PC-3 (cell line): ENCODE results near the gene PKP3. TPM values are rescaled to one million over a fixed set of nuclear protein-coding genes. Genes with fewer than 3 reads are reported as not detected.

Experiments used
- ATAC-seq: fragments of 200-7000 bp; cut with Tn5 transposase; 2 replicates; pipeline ENCODE4 v1.9.1; 2020; ENCODE audit warnings: mild to moderate bottlenecking, moderate library complexity
- BruUV-seq: library from RNA; stranded (reverse); fragments of 400-500 nt; replicated peaks from 2 replicates; lab custom pipeline; 2021; lab: Mats Ljungman, UMichigan
- CTCF ChIA-PET: fragments of 300-600 bp; sonication (Branson Sonifier 250); formaldehyde crosslinking; loops from one replicate; lab custom pipeline; 2022; ENCODE audit warnings: antibody characterized with exemption; lab: Charles Lee
- POLR2A ChIA-PET: fragments of 300-600 bp; sonication (Branson Sonifier 250); formaldehyde crosslinking; loops from one replicate; lab custom pipeline; 2022; ENCODE audit warnings: antibody characterized with exemption; ENCODE audit not compliant: unreplicated experiment; lab: Charles Lee
- DNase-seq: peaks from one replicate; pipeline ENCODE4 v3.0.0-alpha.2; 2015
- H2AFZ ChIP-seq: fragments of 300-600 bp; sonication (generic); 2 replicates; pipeline ENCODE4 v1.6.0; 2016; ENCODE audit warnings: antibody characterized with exemption, low read length
- H3F3A ChIP-seq: fragments of 300-600 bp; sonication (generic); one replicate; pipeline ENCODE4 v1.6.0; 2017; ENCODE audit warnings: antibody characterized with exemption, low read length, control low read depth, mild to moderate bottlenecking; ENCODE audit not compliant: unreplicated experiment
- H3K27ac ChIP-seq: fragments of 300-600 bp; sonication (generic); 2 replicates; pipeline ENCODE4 v1.5.1; 2016; ENCODE audit warnings: mild to moderate bottlenecking, low read length
- H3K27me3 ChIP-seq: fragments of 300-600 bp; sonication (generic); 2 replicates; pipeline ENCODE4 v1.6.1; 2016; ENCODE audit warnings: low read length, mixed read lengths
- H3K36me3 ChIP-seq: fragments of 300-600 bp; sonication (generic); 2 replicates; pipeline ENCODE4 v1.6.1; 2016; ENCODE audit warnings: low read depth, mixed run types, low read length, mixed read lengths
- H3K4me1 ChIP-seq: fragments of 300-600 bp; sonication (generic); 2 replicates; pipeline ENCODE4 v1.5.1; 2016; ENCODE audit warnings: low read length; ENCODE audit not compliant: insufficient read depth
- H3K4me2 ChIP-seq: fragments of 300-600 bp; sonication (generic); 2 replicates; pipeline ENCODE4 v1.6.0; 2016; ENCODE audit warnings: low read length
- H3K4me3 ChIP-seq: fragments of 300-600 bp; sonication (generic); 2 replicates; pipeline ENCODE4 v1.5.1; 2016; ENCODE audit warnings: mild to moderate bottlenecking, low read length, mixed read lengths
- H3K79me2 ChIP-seq: fragments of 300-600 bp; sonication (generic); 2 replicates; pipeline ENCODE4 v1.6.1; 2017; ENCODE audit warnings: low read length, mixed read lengths
- H3K9ac ChIP-seq: fragments of 300-600 bp; sonication (generic); 2 replicates; pipeline ENCODE4 v1.6.0; 2016; ENCODE audit warnings: mild to moderate bottlenecking, low read length
- H3K9me2 ChIP-seq: fragments of 300-600 bp; sonication (generic); replicated peaks from 2 replicates; pipeline ENCODE4 v1.6.1; 2016; ENCODE audit warnings: mixed run types, low read length, mixed read lengths
- H3K9me3 ChIP-seq: fragments of 300-600 bp; sonication (generic); 2 replicates; pipeline ENCODE4 v1.6.1; 2016; ENCODE audit warnings: low read length, mixed read lengths
- H4K20me1 ChIP-seq: fragments of 300-600 bp; sonication (generic); 2 replicates; pipeline ENCODE4 v1.6.1; 2016; ENCODE audit warnings: low read length, mixed read lengths
- CTCF ChIP-seq: fragments of 300-600 bp; sonication (generic); conservative IDR thresholded peaks from 2 replicates; pipeline ENCODE4 v1.5.1; 2017; ENCODE audit warnings: antibody characterized with exemption, low read depth, mild to moderate bottlenecking, low read length
- EZH2 ChIP-seq: fragments of 300-600 bp; sonication (generic); IDR thresholded peaks from one replicate; pipeline ENCODE4 v1.6.1; 2017; ENCODE audit warnings: antibody characterized with exemption, mild to moderate bottlenecking, low read length; ENCODE audit not compliant: unreplicated experiment
- EZH2phosphoT487 ChIP-seq: fragments of 300-600 bp; sonication (generic); IDR thresholded peaks from 2 replicates; pipeline ENCODE4 v1.6.1; 2018; ENCODE audit warnings: mild to moderate bottlenecking, antibody characterized with exemption, low read length, borderline replicate concordance
- intact Hi-C: fragments of 100-400 bp; cut with micrococcal nuclease; formaldehyde crosslinking; loops from 2 replicates; pipeline ENCODE4 v1.9.0; 2023
- total RNA-seq: library from RNA; depleted of rRNA; stranded (reverse); fragments of >200 nt; gene quantifications from 2 replicates; pipeline ENCODE4 v1.2.3, GENCODE V29; 2014

PKP3 gene
- total RNA-seq, 1 experiment from 2014 or later: 218 TPM

- Histone ChIP-seq H2AFZ (peak overlapping the region; percentile 82), H3K27ac (peak overlapping the region; percentile 26; the same call in 1 of the 2 replicates), H4K20me1 (no peaks in the 10 kb centered on the region), H3F3A (no peaks in the 10 kb centered on the region), H3K79me2 (peaks cover 25% of the 10 kb centered on the region), H3K27me3 (no peaks in the 10 kb centered on the region), H3K4me3 (peak overlapping the region; percentile 80), H3K9ac (peak overlapping the region; percentile 56), H3K9me2 (no peaks in the 10 kb centered on the region), H3K4me1 (peaks cover 27% of the 10 kb centered on the region), H3K36me3 (no peaks in the 10 kb centered on the region), H3K9me3 (no peaks in the 10 kb centered on the region), H3K4me2 (peak overlapping the region; percentile 98)
- DNase-seq (peak; percentile 79), ATAC-seq (peak; percentile 53)
- TF ChIP-seq CTCF: no peak
- peak; percentile 43; the same call in 1 of the 2 replicates for TF ChIP-seq EZH2phosphoT487
- BruUV-seq: no TSS peak
- ChIA-PET CTCF (interaction anchor here (0.6 to 1.5 kb wide), 2 partner anchors 10 to 31 kb away, joined by 4 to 8 read pairs; no protein-coding TSS in a partner anchor), POLR2A (no interaction called here)
- intact Hi-C loops: no loop called here
Measured at GRCh38 chr11:416757-417621, 23.0 kb downstream of the PKP3 start.

GRCh38 chr11:417652-418342, 23.8 kb downstream of the PKP3 start:
- peaks cover 23% of the 10 kb centered on the region for H3K79me2 ChIP-seq
- H3F3A ChIP-seq: no peaks in the 10 kb centered on the region
- CTCF ChIA-PET: no interaction called here
- BruUV-seq: no TSS peak
- no peak overlapping the region for H3K9ac ChIP-seq
- no peak for DNase-seq
- ATAC-seq: no peak
- H4K20me1 ChIP-seq: no peaks in the 10 kb centered on the region
- H3K36me3 ChIP-seq: no peaks in the 10 kb centered on the region
- H3K9me2 ChIP-seq: no peaks in the 10 kb centered on the region
- intact Hi-C loops: no loop called here
- peak overlapping the region; percentile 98 for H3K4me2 ChIP-seq
- H3K27me3 ChIP-seq: no peaks in the 10 kb centered on the region
- peaks cover 27% of the 10 kb centered on the region for H3K4me1 ChIP-seq
- peak overlapping the region; percentile 80 for H3K4me3 ChIP-seq
- no peaks in the 10 kb centered on the region for H3K9me3 ChIP-seq
- TF ChIP-seq EZH2 (no peak), CTCF (no peak), EZH2phosphoT487 (no peak)
- no peak overlapping the region for H3K27ac ChIP-seq
- POLR2A ChIA-PET: no interaction called here
- 0 out of 2 replicates have a peak overlapping the region, but pooled peaks have one; percentile 14 for H2AFZ ChIP-seq
